GM10847 (cell line): ENCODE data around the gene ARHGEF4.

Experiments used
- POLR2A ChIP-seq: IDR thresholded peaks from 2 replicates; pipeline ENCODE4 v1.6.1; 2011; ENCODE audit not compliant: insufficient read length; ENCODE audit errors: extremely low read depth

The ARHGEF4 gene

GRCh38 chr2:130807659-130808385, 28.9 kb upstream of the ARHGEF4 start:
- no peak for TF ChIP-seq POLR2A

GRCh38 chr2:130808482-130809268, 28.0 kb upstream of the ARHGEF4 start:
- TF ChIP-seq POLR2A = no peak

GRCh38 chr2:130810490-130810889, 26.2 kb upstream of the ARHGEF4 start:
- TF ChIP-seq POLR2A = no peak

GRCh38 chr2:130813722-130814121, 23.0 kb upstream of the ARHGEF4 start:
- TF ChIP-seq POLR2A = no peak

- no peak for TF ChIP-seq POLR2A
Observed at GRCh38 chr2:130814931-130815680, 21.6 kb upstream of the ARHGEF4 start.

GRCh38 chr2:130818809-130819208, 17.9 kb upstream of the ARHGEF4 start:
- no peak for TF ChIP-seq POLR2A

- TF ChIP-seq POLR2A = no peak
Observed at GRCh38 chr2:130819226-130819607, 17.5 kb upstream of the ARHGEF4 start.

GRCh38 chr2:130819608-130820278, 17.0 kb upstream of the ARHGEF4 start:
- no peak for TF ChIP-seq POLR2A

- TF ChIP-seq POLR2A = no peak
Observed at GRCh38 chr2:130820279-130820861, 16.3 kb upstream of the ARHGEF4 start.

- no peak for TF ChIP-seq POLR2A
Observed at GRCh38 chr2:130821867-130822266, 14.8 kb upstream of the ARHGEF4 start.

- TF ChIP-seq POLR2A = no peak
Observed at GRCh38 chr2:130822766-130823165, 13.9 kb upstream of the ARHGEF4 start.

GRCh38 chr2:130823171-130823885, 13.4 kb upstream of the ARHGEF4 start:
- no peak for TF ChIP-seq POLR2A

GRCh38 chr2:130823886-130824491, 12.7 kb upstream of the ARHGEF4 start:
- TF ChIP-seq POLR2A = no peak
